Measurements from ENCODE around the gene GRIA1.

The GRIA1 gene

DNA sequence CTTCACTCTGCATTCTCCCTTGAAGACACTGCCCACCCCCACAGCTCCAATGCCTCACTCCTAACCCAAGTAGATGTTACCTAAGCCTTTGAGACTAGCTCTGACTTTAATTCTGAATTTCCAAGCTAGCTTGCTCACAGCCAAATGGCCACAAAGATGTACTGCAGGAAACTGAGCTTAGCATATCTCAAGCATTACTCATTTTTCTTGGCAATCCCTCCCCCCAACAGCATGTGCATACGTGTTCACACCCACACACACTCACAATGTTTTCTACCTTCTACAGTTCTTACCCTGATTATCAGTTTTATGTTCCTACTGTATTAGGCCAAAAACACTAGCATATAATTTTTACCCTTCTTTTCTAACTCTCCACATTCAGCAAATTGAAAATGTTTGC is 13.7 kb upstream of the GRIA1 start:
- DNase-seq (ENCODE audit: low read depth in 2 of 2): peak; percentile 85 to 93
- H3K4me3 ChIP-seq (replicated peaks in 1 of 2; ENCODE audit: low read depth in 2 of 2, low read length in 2 of 2): no peak overlapping the region
- TF ChIP-seq, protein P1, sequence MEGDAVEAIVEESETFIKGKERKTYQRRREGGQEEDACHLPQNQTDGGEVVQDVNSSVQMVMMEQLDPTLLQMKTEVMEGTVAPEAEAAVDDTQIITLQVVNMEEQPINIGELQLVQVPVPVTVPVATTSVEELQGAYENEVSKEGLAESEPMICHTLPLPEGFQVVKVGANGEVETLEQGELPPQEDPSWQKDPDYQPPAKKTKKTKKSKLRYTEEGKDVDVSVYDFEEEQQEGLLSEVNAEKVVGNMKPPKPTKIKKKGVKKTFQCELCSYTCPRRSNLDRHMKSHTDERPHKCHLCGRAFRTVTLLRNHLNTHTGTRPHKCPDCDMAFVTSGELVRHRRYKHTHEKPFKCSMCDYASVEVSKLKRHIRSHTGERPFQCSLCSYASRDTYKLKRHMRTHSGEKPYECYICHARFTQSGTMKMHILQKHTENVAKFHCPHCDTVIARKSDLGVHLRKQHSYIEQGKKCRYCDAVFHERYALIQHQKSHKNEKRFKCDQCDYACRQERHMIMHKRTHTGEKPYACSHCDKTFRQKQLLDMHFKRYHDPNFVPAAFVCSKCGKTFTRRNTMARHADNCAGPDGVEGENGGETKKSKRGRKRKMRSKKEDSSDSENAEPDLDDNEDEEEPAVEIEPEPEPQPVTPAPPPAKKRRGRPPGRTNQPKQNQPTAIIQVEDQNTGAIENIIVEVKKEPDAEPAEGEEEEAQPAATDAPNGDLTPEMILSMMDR (IDR thresholded peaks at IDR 0.05; ENCODE audit: low read depth, low read length): peak; percentile 54

DNA sequence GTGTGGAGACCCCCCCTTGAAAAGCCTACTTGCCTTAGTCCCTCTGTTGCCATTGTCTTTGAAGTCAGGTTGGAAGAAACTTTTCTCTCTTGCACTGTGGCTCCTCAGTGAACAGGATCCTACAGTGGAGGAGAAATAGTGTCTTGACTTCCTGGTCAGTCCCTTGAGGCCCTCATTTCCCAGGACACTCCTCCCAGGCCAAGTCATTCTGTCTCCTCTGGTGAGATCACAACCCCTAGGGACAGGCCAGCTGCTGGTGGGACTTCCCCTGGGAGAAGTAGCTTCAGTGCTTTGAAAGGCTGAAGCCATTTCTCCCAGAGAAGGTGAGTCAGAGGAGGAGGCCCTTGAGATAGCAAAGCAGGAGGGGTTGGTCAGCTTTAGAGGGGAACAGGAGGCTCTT is 10.1 kb upstream of the GRIA1 start:
- no peak overlapping the region for H3K4me3 ChIP-seq (replicated peaks in 1 of 2; ENCODE audit: low read depth in 2 of 2, low read length in 2 of 2)
- peak; percentile 2 to 88 for DNase-seq (ENCODE audit: low read depth in 2 of 2)
- TF ChIP-seq, protein P1 (IDR thresholded peaks at IDR 0.05; ENCODE audit: low read depth, low read length): no peak

DNA sequence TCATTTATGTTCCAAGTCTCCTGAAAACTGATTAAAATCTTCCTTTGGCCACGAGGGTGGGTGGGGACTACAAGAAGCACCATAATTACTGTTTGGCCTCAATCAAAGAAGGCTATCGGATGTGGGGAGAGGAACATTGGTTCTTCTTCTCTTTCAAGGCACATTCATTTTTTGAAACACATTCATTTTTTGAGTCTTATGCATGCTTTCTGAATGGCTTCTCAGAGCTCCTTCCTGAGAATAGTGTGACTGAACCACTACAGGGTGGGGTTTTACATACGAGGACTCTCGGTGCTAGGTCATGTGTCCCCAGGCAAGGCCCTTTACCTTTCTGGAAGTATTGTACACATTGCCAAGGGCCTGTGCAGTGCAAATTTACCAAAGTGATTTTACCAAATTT is 7.0 kb upstream of the GRIA1 start:
- DNase-seq (ENCODE audit: low read depth in 2 of 2): no peak
- no peak overlapping the region for H3K4me3 ChIP-seq (replicated peaks in 1 of 2; ENCODE audit: low read depth in 2 of 2, low read length in 2 of 2)
- TF ChIP-seq, protein P1 (IDR thresholded peaks at IDR 0.05; ENCODE audit: low read depth, low read length): no peak

DNA sequence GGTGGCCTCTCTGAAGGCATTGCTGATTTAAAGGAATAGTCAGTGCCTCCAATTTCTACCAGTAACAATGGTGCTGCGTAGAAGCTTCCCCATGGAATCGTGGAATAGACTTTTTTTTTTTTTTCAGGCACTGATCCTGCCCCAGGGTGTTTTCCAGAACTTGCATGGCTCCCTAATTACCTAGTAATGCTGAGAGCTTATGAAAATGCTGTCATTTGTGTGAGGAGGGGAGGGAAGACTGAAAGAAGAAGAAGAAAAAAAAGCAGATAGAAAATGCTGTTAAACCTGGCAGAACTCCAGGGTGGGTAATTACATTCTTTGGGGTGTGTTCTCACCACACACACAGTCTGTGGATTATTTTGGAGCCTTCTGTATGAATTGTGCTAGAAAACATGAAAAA is 4.8 kb upstream of the GRIA1 start:
- TF ChIP-seq, protein P1 (IDR thresholded peaks at IDR 0.05; ENCODE audit: low read depth, low read length): no peak
- DNase-seq (ENCODE audit: low read depth in 2 of 2): no peak

DNA sequence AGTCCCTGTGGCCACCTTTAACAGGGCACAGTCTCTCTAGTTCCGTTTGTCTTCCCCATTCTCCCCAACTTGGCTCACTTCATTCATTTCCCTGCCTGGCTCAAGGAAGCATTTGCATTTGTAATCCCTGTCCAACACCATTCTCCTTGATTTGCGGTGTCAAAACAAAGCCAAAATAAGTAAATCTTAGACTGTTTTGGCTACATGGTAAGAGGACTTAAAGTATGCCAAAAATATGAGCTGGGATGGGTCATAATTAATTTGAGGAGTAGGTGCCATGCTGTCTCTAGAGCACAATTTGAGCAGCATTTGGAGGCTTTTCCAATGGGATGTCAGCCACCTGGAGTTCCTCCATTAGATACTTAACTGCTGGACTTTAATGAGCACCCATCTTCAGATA is 3.7 kb upstream of the GRIA1 start:
- TF ChIP-seq, protein P1 (IDR thresholded peaks at IDR 0.05; ENCODE audit: low read depth, low read length): no peak
- DNase-seq (ENCODE audit: low read depth in 2 of 2): no peak
- no peak overlapping the region for H3K4me3 ChIP-seq (replicated peaks in 1 of 2; ENCODE audit: low read depth in 2 of 2, low read length in 2 of 2)

More for the DNA sequence above, 4.8 kb upstream of the GRIA1 start:
- H3K4me3 ChIP-seq (replicated peaks in 1 of 2; ENCODE audit: low read depth in 2 of 2, low read length in 2 of 2): no peak overlapping the region

DNA sequence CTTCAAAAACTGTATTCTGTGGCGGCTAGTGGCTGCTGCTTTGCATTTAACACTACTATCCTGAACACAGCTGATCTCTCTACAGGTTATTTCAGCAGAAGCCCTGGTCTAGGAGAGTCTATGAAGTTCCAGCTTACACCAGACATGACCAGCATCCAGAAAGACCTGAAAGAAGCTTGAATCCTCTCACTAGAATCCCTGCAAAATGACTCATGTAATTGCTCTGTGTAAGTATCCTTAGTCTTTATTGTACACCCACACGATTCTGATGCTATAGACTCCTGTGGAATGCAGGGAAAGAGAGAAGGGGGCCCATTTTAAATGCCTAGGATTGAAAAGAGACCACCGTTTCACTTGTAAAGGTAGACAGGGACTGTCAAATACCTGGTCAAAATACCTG is 859 bp upstream of the GRIA1 start:
- no peak overlapping the region for H3K4me3 ChIP-seq (replicated peaks in 1 of 2; ENCODE audit: low read depth in 2 of 2, low read length in 2 of 2)
- DNase-seq (ENCODE audit: low read depth in 2 of 2): peak in 1 of 2 donors; percentile 31

More for the DNA sequence above, 859 bp upstream of the GRIA1 start:
- TF ChIP-seq, protein P1 (IDR thresholded peaks at IDR 0.05; ENCODE audit: low read depth, low read length): no peak
